OCI-LY1 (cell line): Measurements from ENCODE around the gene DNAH17.

Experiments used
- H2AFZ ChIP-seq: fragments of 200-600 bp; sonication (generic), shearing (Covaris generic); 2 replicates; pipeline ENCODE4 v1.6.0; 2014; ENCODE audit warnings: antibody characterized with exemption, mild to moderate bottlenecking, low read length
- H3F3A ChIP-seq: fragments of 200-600 bp; sonication (generic), shearing (Covaris generic); 2 replicates; pipeline ENCODE4 v1.6.0; 2014; ENCODE audit warnings: mild to moderate bottlenecking, antibody characterized with exemption, low read length, moderate library complexity; ENCODE audit not compliant: insufficient read depth
- H3K27ac ChIP-seq: fragments of 200-600 bp; sonication (generic); 2 replicates; pipeline ENCODE4 v1.5.1; 2014; ENCODE audit warnings: low read length, mixed run types, mild to moderate bottlenecking, low read depth; ENCODE audit not compliant: poor library complexity, severe bottlenecking
- H3K27me3 ChIP-seq: fragments of 200-600 bp; sonication (generic); 2 replicates; pipeline ENCODE4 v1.6.0; 2014; ENCODE audit warnings: antibody characterized with exemption, mild to moderate bottlenecking, low read length, moderate library complexity; ENCODE audit not compliant: insufficient read depth
- H3K36me3 ChIP-seq: fragments of 200-600 bp; sonication (generic); 2 replicates; pipeline ENCODE4 v1.6.1; 2014; ENCODE audit warnings: mild to moderate bottlenecking, antibody characterized with exemption, low read length, moderate library complexity, mixed read lengths; ENCODE audit not compliant: insufficient read depth
- H3K4me1 ChIP-seq: fragments of 200-600 bp; sonication (generic); 2 replicates; pipeline ENCODE4 v1.5.1; 2014; ENCODE audit warnings: mild to moderate bottlenecking, low read length, moderate library complexity; ENCODE audit not compliant: insufficient read depth, severe bottlenecking
- H3K4me2 ChIP-seq: fragments of 200-600 bp; sonication (generic), shearing (Covaris generic); 2 replicates; pipeline ENCODE4 v1.6.1; 2014; ENCODE audit warnings: low read length
- H3K4me3 ChIP-seq: fragments of 200-600 bp; sonication (generic); 2 replicates; pipeline ENCODE4 v1.5.1; 2014; ENCODE audit warnings: low read length, low read depth, mild to moderate bottlenecking, mixed read lengths; ENCODE audit not compliant: poor library complexity, severe bottlenecking
- H3K79me2 ChIP-seq: fragments of 200-600 bp; shearing (Covaris generic); 2 replicates; pipeline ENCODE4 v1.6.1; 2016; ENCODE audit warnings: mixed run types, low read length, mixed read lengths; ENCODE audit not compliant: insufficient read depth
- H3K9ac ChIP-seq: fragments of 200-600 bp; sonication (generic), shearing (Covaris generic); 2 replicates; pipeline ENCODE4 v1.6.1; 2014; ENCODE audit warnings: mild to moderate bottlenecking, low read length, mixed read lengths
- H3K9me2 ChIP-seq: fragments of 200-600 bp; sonication (generic), shearing (Covaris generic); 2 replicates; pipeline ENCODE4 v1.6.1; 2014; ENCODE audit warnings: low read depth, mild to moderate bottlenecking, low read length, mixed read lengths
- H3K9me3 ChIP-seq: fragments of 200-600 bp; shearing (Covaris generic); 2 replicates; pipeline ENCODE4 v1.6.1; 2014; ENCODE audit warnings: low read length, mixed read lengths
- H4K20me1 ChIP-seq: fragments of 200-600 bp; sonication (generic), shearing (Covaris generic); 2 replicates; pipeline ENCODE4 v1.6.0; 2016; ENCODE audit warnings: mild to moderate bottlenecking, low read length; ENCODE audit not compliant: insufficient read depth
- CTCF ChIP-seq: fragments of 200-600 bp; sonication (generic), shearing (Covaris generic); IDR thresholded peaks from 2 replicates; pipeline ENCODE4 v1.5.1; 2017; ENCODE audit warnings: mild to moderate bottlenecking, antibody characterized with exemption, low read length, moderate library complexity, mixed read lengths
- EZH2 ChIP-seq: fragments of 200-600 bp; sonication (generic), shearing (Covaris generic); IDR thresholded peaks from 2 replicates; pipeline ENCODE4 v1.8.0; 2017; ENCODE audit warnings: borderline replicate concordance, mixed run types, mild to moderate bottlenecking, antibody characterized with exemption, low read length, moderate library complexity, mixed read lengths

The DNAH17 gene

DNA sequence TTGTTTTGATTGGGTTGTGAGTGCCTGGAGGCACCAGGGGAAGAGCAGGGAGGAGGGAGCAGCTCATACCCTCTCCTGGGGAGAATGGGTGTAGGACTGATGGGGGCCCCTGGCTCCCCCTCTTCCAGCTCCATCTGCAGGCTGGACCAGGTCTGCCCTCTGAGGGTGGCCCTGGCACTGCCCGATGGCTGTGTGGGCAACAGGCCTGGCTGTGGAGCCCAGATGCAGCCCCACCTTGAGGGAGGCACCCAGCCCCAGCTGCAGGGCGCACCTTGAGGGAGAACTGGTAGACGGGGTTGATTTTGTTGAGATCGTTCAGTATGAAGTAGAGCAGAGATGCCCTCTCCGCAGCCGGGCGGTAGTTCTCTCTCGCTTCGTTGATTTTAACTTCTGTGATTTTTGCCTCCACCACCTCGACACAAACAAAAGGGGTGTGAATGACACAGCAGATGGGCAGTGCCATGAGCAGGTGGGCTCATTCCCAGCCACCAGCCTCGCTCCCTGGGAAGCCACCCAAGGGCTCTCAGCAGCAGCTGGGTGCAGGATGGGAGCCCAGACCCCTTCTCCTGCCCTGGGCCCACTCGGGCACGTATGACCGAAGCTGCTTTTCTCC lies 127.1 kb downstream of the DNAH17 start:
- H3K27ac ChIP-seq, result no peak overlapping the region
- no peaks in the 10 kb centered on the region for H3K79me2 ChIP-seq
- no peak overlapping the region for H3K9ac ChIP-seq
- TF ChIP-seq CTCF (no peak), EZH2 (no peak)
- no peak overlapping the region for H3K4me3 ChIP-seq
- H3F3A ChIP-seq, result no peaks in the 10 kb centered on the region
- H4K20me1 ChIP-seq, result no peaks in the 10 kb centered on the region
- H3K4me1 ChIP-seq, result no peaks in the 10 kb centered on the region
- H3K36me3 ChIP-seq, result no peaks in the 10 kb centered on the region
- H3K9me2 ChIP-seq, result no peaks in the 10 kb centered on the region
- no peaks in the 10 kb centered on the region for H3K9me3 ChIP-seq
- 0 out of 2 replicates have a peak, but pooled peaks cover 4% of the 10 kb centered on the region for H3K27me3 ChIP-seq
- H2AFZ ChIP-seq, result no peak overlapping the region
- no peak overlapping the region for H3K4me2 ChIP-seq

DNA sequence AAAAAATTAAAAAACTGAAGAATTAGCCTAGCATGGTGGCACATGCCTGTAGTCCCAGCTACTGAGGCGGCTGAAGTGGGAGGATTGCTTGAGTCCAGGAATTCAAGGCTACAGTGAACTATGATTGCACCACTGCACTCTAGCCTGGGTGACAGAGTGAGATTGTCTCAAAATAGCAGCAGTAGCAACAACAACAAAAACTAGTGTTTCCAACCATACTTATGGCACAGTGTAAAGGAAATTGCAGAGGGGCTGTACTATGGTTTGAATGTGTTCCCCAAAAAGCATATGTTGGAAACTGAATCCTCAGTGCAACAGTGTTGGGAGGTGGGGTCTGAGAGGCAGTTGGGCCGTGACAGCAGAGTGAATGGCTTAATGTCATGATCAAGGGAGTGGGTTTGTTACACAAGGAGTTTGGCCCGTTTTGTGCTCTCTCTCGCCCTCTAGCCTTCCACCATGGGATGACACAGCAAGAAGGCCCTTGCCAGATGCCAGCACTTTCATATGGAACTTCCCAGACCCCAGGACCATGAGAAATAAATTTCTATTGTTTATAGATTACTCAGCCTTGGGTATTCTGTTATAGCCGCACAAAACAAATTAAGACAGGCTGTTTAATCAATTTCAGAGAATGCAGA lies 128.7 kb downstream of the DNAH17 start:
- Histone ChIP-seq H3F3A (no peaks in the 10 kb centered on the region), H3K9ac (no peak overlapping the region), H4K20me1 (no peaks in the 10 kb centered on the region), H3K4me1 (no peaks in the 10 kb centered on the region), H3K27ac (no peak overlapping the region), H3K79me2 (no peaks in the 10 kb centered on the region), H3K9me2 (no peaks in the 10 kb centered on the region), H3K9me3 (no peaks in the 10 kb centered on the region), H3K4me3 (no peak overlapping the region), H3K27me3 (0 out of 2 replicates have a peak, but pooled peaks cover 4% of the 10 kb centered on the region), H2AFZ (no peak overlapping the region), H3K36me3 (no peaks in the 10 kb centered on the region), H3K4me2 (no peak overlapping the region)
- peak; percentile 23; the same call in 1 of the 2 replicates for TF ChIP-seq CTCF
- TF ChIP-seq EZH2, result no peak

- Histone ChIP-seq H3K4me2 (no peak overlapping the region), H3K27ac (no peak overlapping the region), H3K4me3 (no peak overlapping the region), H3K9me2 (no peaks in the 10 kb centered on the region), H3K9ac (no peak overlapping the region), H2AFZ (no peak overlapping the region), H3F3A (no peaks in the 10 kb centered on the region), H4K20me1 (no peaks in the 10 kb centered on the region), H3K79me2 (no peaks in the 10 kb centered on the region), H3K36me3 (no peaks in the 10 kb centered on the region), H3K4me1 (no peaks in the 10 kb centered on the region), H3K27me3 (peaks cover 13% of the 10 kb centered on the region; the same call in 1 of the 2 replicates), H3K9me3 (no peaks in the 10 kb centered on the region)
- TF ChIP-seq EZH2 (no peak), CTCF (no peak)
Measured at GRCh38 chr17:78446833-78447232, 130.4 kb downstream of the DNAH17 start.
